SK-N-SH (cell line): ENCODE measurements around the gene OR9A4. TPM values are rescaled to one million over a fixed set of nuclear protein-coding genes. Genes with fewer than 3 reads are reported as not detected.

ENCODE experiments used
- CTCF ChIA-PET: fragments of 300-600, 350-600 bp; formaldehyde crosslinking; extraction: SDS; loops from one replicate; lab custom pipeline; 2021; lab: Yijun Ruan, JAX
- POLR2A ChIA-PET: fragments of 350-600 bp; sonication (Branson Sonifier 250); formaldehyde crosslinking; extraction: SDS; loops from one replicate; lab custom pipeline; 2020; ENCODE audit warnings: antibody characterized with exemption, inconsistent platforms; lab: Yijun Ruan, JAX
- DNase-seq: peaks from one replicate; pipeline ENCODE4 v3.0.0; 2012
- H2AFZ ChIP-seq: fragments of 200-600 bp; sonication (generic); 2 replicates; pipeline ENCODE4 v1.8.1; 2016; ENCODE audit warnings: antibody characterized with exemption, mild to moderate bottlenecking, low read depth
- H3F3A ChIP-seq: fragments of 200-600 bp; sonication (generic); replicated peaks from 2 replicates; pipeline ENCODE3; 2016; ENCODE audit warnings: antibody characterized with exemption, mild to moderate bottlenecking; ENCODE audit not compliant: insufficient read depth
- H3K27ac ChIP-seq, 2 experiments: fragments of 200-500 bp in 1 of 2; fragments of 200-600 bp in 1 of 2; sonication (Bioruptor generic) in 1 of 2; sonication (generic), shearing (Covaris generic) in 1 of 2; 2 replicates each; pipeline versions ENCODE4 v1.5.1 to v1.6.1; 2014 to 2016; ENCODE audit warnings: low read depth in 2 of 2, inconsistent platforms in 1 of 2, low read length in 1 of 2, mild to moderate bottlenecking in 1 of 2, mixed read lengths in 1 of 2
- H3K27me3 ChIP-seq: fragments of 200-600 bp; sonication (generic), shearing (Covaris generic); 2 replicates; pipeline ENCODE4 v1.6.1; 2016; ENCODE audit warnings: mixed run types; ENCODE audit not compliant: insufficient read depth
- H3K36me3 ChIP-seq, 2 experiments: fragments of 200-500 bp in 1 of 2; fragments of 200-600 bp in 1 of 2; sonication (Bioruptor generic) in 1 of 2; sonication (generic) in 1 of 2; replicated peaks in 1 of 2; 2 replicates each; pipeline versions ENCODE3 to v1.5.1; 2014 to 2016; ENCODE audit warnings: low read length in 1 of 2, mild to moderate bottlenecking in 1 of 2; ENCODE audit not compliant: insufficient read depth in 2 of 2, control insufficient read depth in 1 of 2
- H3K4me1 ChIP-seq, 2 experiments: fragments of 200-500 bp in 1 of 2; fragments of 200-600 bp in 1 of 2; sonication (Bioruptor generic) in 1 of 2; sonication (generic), shearing (Covaris generic) in 1 of 2; 2 replicates each; pipeline versions ENCODE4 v1.5.1 to v1.6.1; 2014 to 2016; ENCODE audit warnings: low read depth in 1 of 2, low read length in 1 of 2, mixed run types in 1 of 2; ENCODE audit not compliant: insufficient read depth in 2 of 2, control insufficient read depth in 1 of 2
- H3K4me2 ChIP-seq: fragments of 200-600 bp; sonication (generic), shearing (Covaris generic); 2 replicates; pipeline ENCODE4 v1.6.1; 2017; ENCODE audit warnings: mixed run types
- H3K4me3 ChIP-seq, 2 experiments: fragments of 200-500 bp in 1 of 2; fragments of 200-600 bp in 1 of 2; sonication (Bioruptor generic) in 1 of 2; sonication (generic), shearing (Covaris generic) in 1 of 2; 2 replicates each; pipeline versions ENCODE4 v1.5.1 to v1.8.1; 2014 to 2016; ENCODE audit warnings: low read depth in 2 of 2, inconsistent platforms in 1 of 2, low read length in 1 of 2, mild to moderate bottlenecking in 1 of 2, mixed read lengths in 1 of 2, moderate library complexity in 1 of 2
- H3K79me2 ChIP-seq: fragments of 200-600 bp; sonication (generic); 2 replicates; pipeline ENCODE4 v1.8.1; 2017; ENCODE audit warnings: mild to moderate bottlenecking; ENCODE audit not compliant: insufficient read depth
- H3K9ac ChIP-seq: fragments of 200-600 bp; sonication (generic); 2 replicates; pipeline ENCODE4 v1.6.1; 2017; ENCODE audit warnings: mixed run types
- H3K9me2 ChIP-seq: fragments of 200-600 bp; sonication (generic); 2 replicates; pipeline ENCODE4 v1.6.1; 2017; ENCODE audit warnings: mixed run types
- H3K9me3 ChIP-seq: fragments of 200-600 bp; sonication (generic); 2 replicates; pipeline ENCODE4 v1.6.1; 2017; ENCODE audit warnings: mixed run types, mild to moderate bottlenecking, moderate library complexity
- H4K20me1 ChIP-seq: fragments of 200-600 bp; sonication (generic); 2 replicates; pipeline ENCODE4 v1.6.1; 2017; ENCODE audit warnings: mild to moderate bottlenecking, mixed run types; ENCODE audit not compliant: insufficient read depth
- CTCF ChIP-seq: fragments of 200-600 bp; sonication (generic); IDR thresholded peaks from 2 replicates; pipeline ENCODE4 v1.6.1; 2017; ENCODE audit warnings: antibody characterized with exemption, mild to moderate bottlenecking, moderate library complexity
- EZH2phosphoT487 ChIP-seq: fragments of 200-600 bp; sonication (generic); IDR thresholded peaks from 2 replicates; pipeline ENCODE4 v1.6.1; 2017; ENCODE audit warnings: low read depth, mixed run types, mild to moderate bottlenecking, antibody characterized with exemption, moderate library complexity, borderline replicate concordance
- FOSL2 ChIP-seq: IDR thresholded peaks from 2 replicates; pipeline ENCODE4 v1.4.0; 2012; ENCODE audit warnings: low read depth, mild to moderate bottlenecking, moderate library complexity, borderline replicate concordance
- GATA2 ChIP-seq: sonication (generic); formaldehyde crosslinking; IDR thresholded peaks from 2 replicates; pipeline ENCODE4 v1.5.0; 2020; ENCODE audit warnings: mild to moderate bottlenecking, missing genetic modification reagents
- IRF3 ChIP-seq: fragments of 150-350 bp; IDR thresholded peaks from 2 replicates; pipeline ENCODE4 v1.6.1; 2016; ENCODE audit warnings: mild to moderate bottlenecking, low read depth, low read length
- JUND ChIP-seq: IDR thresholded peaks from 2 replicates; pipeline ENCODE4 v1.4.0; 2012
- MAX ChIP-seq: IDR thresholded peaks from 2 replicates; pipeline ENCODE4 v1.4.0; 2012; ENCODE audit warnings: low read depth
- NFIC ChIP-seq: IDR thresholded peaks from 2 replicates; pipeline ENCODE4 v1.4.0; 2012; ENCODE audit warnings: borderline replicate concordance
- NRF1 ChIP-seq: IDR thresholded peaks from 2 replicates; pipeline ENCODE4 v1.6.1; 2012; ENCODE audit warnings: low read depth, mild to moderate bottlenecking, low read length
- POLR2AphosphoS5 ChIP-seq: IDR thresholded peaks from 2 replicates; pipeline ENCODE4 v1.6.1; 2012; ENCODE audit warnings: low read depth, low read length
- RCOR1 ChIP-seq: fragments of 150-350 bp; IDR thresholded peaks from 2 replicates; pipeline ENCODE4 v1.6.1; 2017; ENCODE audit warnings: antibody characterized with exemption, low read length
- RXRA ChIP-seq: IDR thresholded peaks from 2 replicates; pipeline ENCODE4 v1.4.0; 2012; ENCODE audit warnings: low read depth, mild to moderate bottlenecking, borderline replicate concordance
- SMC3 ChIP-seq: IDR thresholded peaks from 2 replicates; pipeline ENCODE4 v1.6.1; 2012; ENCODE audit warnings: low read depth, low read length, improper control_type of control experiment
- TCF12 ChIP-seq: IDR thresholded peaks from 2 replicates; pipeline ENCODE4 v1.4.0; 2012
- WGBS: methylation state at CpG from one replicate; pipeline ENCODE4 v1.1.6; 2017; ENCODE audit warnings: low lambda C conversion rate; 5-methylcytosine and 5-hydroxymethylcytosine counted together
- polyA plus RNA-seq, 3 experiments: library from polyadenylated mRNA; depleted of rRNA; stranded (reverse); fragments of >200 nt; gene quantifications; 2 replicates each; pipeline ENCODE4 v1.2.3, GENCODE V29; 2012

The OR9A4 gene
- polyA plus RNA-seq, 1 of the 3 experiments (the other 2 are of a cell fraction): not detected

GRCh38 chr7:141949451-141949850 lies 33.3 kb downstream of the OR9A4 start (continued):
- TF ChIP-seq RXRA: no peak
- TF ChIP-seq FOSL2: no peak
- TF ChIP-seq JUND: no peak
- no peak for TF ChIP-seq GATA2 (CRISPR knock-in tag)
- TF ChIP-seq IRF3: no peak
- TF ChIP-seq CTCF: no peak
- TF ChIP-seq, all 33 proteins: peak for 0

- Histone ChIP-seq H3K4me1 (no peaks in the 10 kb centered on the region), H3K4me2 (no peak overlapping the region), H3K27ac (no peak overlapping the region), H4K20me1 (no peaks in the 10 kb centered on the region), H3K4me3 (no peak overlapping the region), H2AFZ (no peak overlapping the region), H3K9me2 (no peaks in the 10 kb centered on the region), H3K79me2 (no peaks in the 10 kb centered on the region), H3K36me3 (no peaks in the 10 kb centered on the region), H3K9me3 (no peaks in the 10 kb centered on the region), H3F3A (no peaks in the 10 kb centered on the region), H3K9ac (no peak overlapping the region), H3K27me3 (no peaks in the 10 kb centered on the region; the same call in 1 of the 2 replicates)
- ChIA-PET POLR2A (no interaction called here), CTCF (interaction anchor here (1.0 kb wide), 1 partner anchor 27 kb away, joined by 3 read pairs; no protein-coding TSS in a partner anchor)
- DNase-seq: no peak
- no peak for TF ChIP-seq TCF12
- TF ChIP-seq NRF1: no peak
- TF ChIP-seq IRF3: no peak
- TF ChIP-seq EZH2phosphoT487: no peak
- no peak for TF ChIP-seq MAX
- TF ChIP-seq SMC3: no peak
- no peak for TF ChIP-seq POLR2AphosphoS5
- TF ChIP-seq NFIC: no peak
- TF ChIP-seq RXRA: no peak
- no peak for TF ChIP-seq FOSL2
- no peak for TF ChIP-seq RCOR1
- 6% methylated on average over 3 of the region's 3 CpGs for WGBS
Observed at GRCh38 chr7:141949911-141950310, 33.7 kb downstream of the OR9A4 start.
